GM12878 (cell line): ENCODE data around the gene HIVEP2. TPM values are rescaled to one million over a fixed set of nuclear protein-coding genes. Genes with fewer than 3 reads are reported as not detected.

ENCODE experiments used
- ATAC-seq: fragments of 200-7000 bp; cut with Tn5 transposase; 3 replicates; pipeline ENCODE4 v1.9.1; 2020; ENCODE audit warnings: mild to moderate bottlenecking, moderate library complexity
- BruUV-seq: library from RNA; stranded (reverse); fragments of 400-500 nt; replicated peaks from 2 replicates; lab custom pipeline; 2021; lab: Mats Ljungman, UMichigan
- CTCF ChIA-PET: fragments of 300-600 bp; sonication (Branson Sonifier 250); formaldehyde crosslinking; extraction: SDS; loops from one replicate; lab custom pipeline; 2021; ENCODE audit warnings: inconsistent platforms; lab: Yijun Ruan, JAX
- POLR2A ChIA-PET: fragments of 350-600 bp; formaldehyde crosslinking; extraction: SDS; loops from one replicate; lab custom pipeline; 2021; ENCODE audit warnings: inconsistent platforms; lab: Charles Lee
- RAD21 ChIA-PET: fragments of 300-600 bp; sonication (Branson Sonifier 250); formaldehyde crosslinking; loops from one replicate; lab custom pipeline; 2023; ENCODE audit warnings: antibody characterized with exemption; ENCODE audit not compliant: unreplicated experiment; lab: Charles Lee
- SMC1A ChIA-PET: fragments of 300-600 bp; sonication (Branson Sonifier 250); formaldehyde crosslinking; loops from one replicate; lab custom pipeline; 2023; ENCODE audit not compliant: unreplicated experiment, uncharacterized antibody; lab: Charles Lee
- DNase-seq: peaks from one replicate; pipeline ENCODE4 v3.0.0-alpha.2; 2011; ENCODE audit warnings: low read depth, low spot score
- FAIRE-seq: peaks from 3 replicates; lab custom pipeline; 2011; peaks lifted over from hg19 to GRCh38; lab: Jason Lieb, UNC
- H2AFZ ChIP-seq: 2 replicates; pipeline ENCODE4 v1.6.0; 2011; ENCODE audit warnings: low read depth, low read length, control low read depth; ENCODE audit not compliant: control insufficient read depth
- H3K27ac ChIP-seq: 2 replicates; pipeline ENCODE4 v1.5.1; 2011; ENCODE audit warnings: control low read depth; ENCODE audit not compliant: control insufficient read depth, insufficient read depth
- H3K27me3 ChIP-seq, 2 experiments: replicated peaks in 1 of 2; 2 replicates each; pipeline versions ENCODE4 v1.6.0 to v1.6.1; 2011; ENCODE audit warnings: low read length in 1 of 2; ENCODE audit not compliant: control insufficient read depth in 2 of 2, insufficient read depth in 2 of 2
- H3K36me3 ChIP-seq, 2 experiments: 2 replicates each; pipeline ENCODE4 v1.5.1; 2011; ENCODE audit warnings: low read length in 1 of 2; ENCODE audit not compliant: control insufficient read depth in 2 of 2, insufficient read depth in 2 of 2
- H3K4me1 ChIP-seq: 2 replicates; pipeline ENCODE4 v1.6.1; 2011; ENCODE audit warnings: mild to moderate bottlenecking, low read length, moderate library complexity, mixed read lengths; ENCODE audit not compliant: control insufficient read depth, insufficient read depth
- H3K4me2 ChIP-seq: 2 replicates; pipeline ENCODE4 v1.6.0; 2011; ENCODE audit warnings: control low read depth; ENCODE audit not compliant: control insufficient read depth, insufficient read depth
- H3K4me3 ChIP-seq: fragments of 200-600 bp; sonication (generic); 2 replicates; pipeline ENCODE4 v1.5.1; 2016
- H3K79me2 ChIP-seq: 2 replicates; pipeline ENCODE4 v1.6.0; 2011; ENCODE audit warnings: low read length; ENCODE audit not compliant: control insufficient read depth, insufficient read depth
- H3K9ac ChIP-seq: 2 replicates; pipeline ENCODE4 v1.8.0; 2011; ENCODE audit warnings: low read length, control low read depth, mixed read lengths; ENCODE audit not compliant: control insufficient read depth, insufficient read depth
- H3K9me3 ChIP-seq: replicated peaks from 3 replicates; pipeline ENCODE4 v1.5.1; 2011; ENCODE audit warnings: mild to moderate bottlenecking, low read length; ENCODE audit not compliant: control insufficient read depth, insufficient read depth
- H4K20me1 ChIP-seq: 2 replicates; pipeline ENCODE4 v1.6.0; 2011; ENCODE audit not compliant: control insufficient read depth, insufficient read depth
- BHLHE40 ChIP-seq, 2 experiments: fragments of 450-650 bp in 1 of 2; IDR thresholded peaks; 2 replicates each; pipeline ENCODE4 v1.6.1; 2011 to 2017; ENCODE audit warnings: low read depth in 2 of 2, borderline replicate concordance in 1 of 2, improper control_type of control experiment in 1 of 2, low read length in 1 of 2, mild to moderate bottlenecking in 1 of 2
- CHD1 ChIP-seq: IDR thresholded peaks from 2 replicates; pipeline ENCODE4 v1.6.1; 2012; ENCODE audit warnings: low read depth, low read length, improper control_type of control experiment
- CREB1 ChIP-seq: IDR thresholded peaks from 2 replicates; pipeline ENCODE4 v1.6.1; 2012; ENCODE audit warnings: low read depth, mild to moderate bottlenecking, inconsistent platforms
- GABPA ChIP-seq: IDR thresholded peaks from 2 replicates; pipeline ENCODE4 v1.6.1; 2014; ENCODE audit warnings: antibody characterized with exemption, low read depth, mild to moderate bottlenecking, inconsistent platforms
- JUND ChIP-seq: IDR thresholded peaks from 2 replicates; pipeline ENCODE4 v1.6.1; 2012; ENCODE audit warnings: low read depth, mild to moderate bottlenecking, low read length, improper control_type of control experiment, moderate library complexity
- MTA2 ChIP-seq: fragments of 450-650 bp; IDR thresholded peaks from 2 replicates; pipeline ENCODE4 v1.6.1; 2016; ENCODE audit warnings: low read depth, mild to moderate bottlenecking, moderate library complexity
- MXI1 ChIP-seq: fragments of 150-350 bp; IDR thresholded peaks from 2 replicates; pipeline ENCODE4 v1.6.1; 2011; ENCODE audit warnings: low read depth, mild to moderate bottlenecking, inconsistent platforms, low read length, improper control_type of control experiment
- RB1 ChIP-seq: fragments of 450-650 bp; formaldehyde crosslinking; IDR thresholded peaks from 2 replicates; pipeline ENCODE4 v1.6.1; 2017; ENCODE audit warnings: mild to moderate bottlenecking, borderline replicate concordance
- SMAD5 ChIP-seq: IDR thresholded peaks from 2 replicates; pipeline ENCODE4 v1.6.1; 2016; ENCODE audit warnings: antibody characterized with exemption, low read depth
- ZNF274 ChIP-seq: IDR thresholded peaks from one replicate; pipeline ENCODE4 v1.8.0; 2011; ENCODE audit not compliant: insufficient read length, insufficient read depth
- WGBS: methylation state at CpG from one replicate; pipeline ENCODE4 v1.1.6; 2016; ENCODE audit warnings: low lambda C conversion rate; ENCODE audit not compliant: insufficient replicate concordance, insufficient coverage; ENCODE audit errors: missing lambda C conversion rate; 5-methylcytosine and 5-hydroxymethylcytosine counted together
- in situ Hi-C: fragments of 300-500 bp; cut with MboI; formaldehyde crosslinking; loops from 9 replicates; pipeline ENCODE4 v1.14.3; 2018; ENCODE audit warnings: mixed read lengths
- intact Hi-C: fragments of 100-400 bp; cut with micrococcal nuclease; formaldehyde crosslinking; loops from one replicate; pipeline ENCODE4 v1.14.2; 2022; ENCODE audit not compliant: unreplicated experiment
- polyA plus RNA-seq, 11 experiments: library from polyadenylated mRNA; depleted of rRNA in 4 of 11; unstranded in 6 of 11; stranded (reverse) in 5 of 11; fragments of >200 nt; fragmentation: Nextera tagmentation in 4 of 11; fragmentation: Illumina TruSeq in 1 of 11; extraction: Ambion mirVana in 4 of 11; extraction: Trizol in 1 of 11; gene quantifications; 1 replicate in 1 of 11; 2 replicates in 10 of 11; pipeline versions ENCODE4 v1.2.1 to v1.2.3, GENCODE V29; 2011 to 2016; ENCODE audit warnings: inconsistent platforms in 2 of 11, missing spikeins in 2 of 11, low read depth in 1 of 11
- total RNA-seq, 4 experiments: library from RNA; depleted of rRNA in 3 of 4; stranded (reverse); fragments of >200 nt in 3 of 4; fragmentation: Illumina TruSeq in 1 of 4; extraction: Trizol in 1 of 4; gene quantifications; 2 replicates each; pipeline versions ENCODE4 v1.2.1 to v1.2.3, GENCODE V29; 2013 to 2021
- TF ChIP-seq, protein P1 (sequence below): IDR thresholded peaks from 2 replicates; pipeline ENCODE4 v1.6.1; 2012; ENCODE audit warnings: low read depth, low read length, improper control_type of control experiment
- TF ChIP-seq, protein P2 (sequence below): IDR thresholded peaks from 2 replicates; pipeline ENCODE4 v1.6.1; 2012; ENCODE audit warnings: improper control_type of control experiment, low read depth, low read length; ENCODE audit not compliant: insufficient replicate concordance

HIVEP2 gene
- total and polyA plus RNA-seq, 10 of the 15 experiments (the other 5 are each of a cell fraction or from before 2014, with no cell fraction given) = 1.2 to 15.7 (median 10.2) TPM

DNA sequence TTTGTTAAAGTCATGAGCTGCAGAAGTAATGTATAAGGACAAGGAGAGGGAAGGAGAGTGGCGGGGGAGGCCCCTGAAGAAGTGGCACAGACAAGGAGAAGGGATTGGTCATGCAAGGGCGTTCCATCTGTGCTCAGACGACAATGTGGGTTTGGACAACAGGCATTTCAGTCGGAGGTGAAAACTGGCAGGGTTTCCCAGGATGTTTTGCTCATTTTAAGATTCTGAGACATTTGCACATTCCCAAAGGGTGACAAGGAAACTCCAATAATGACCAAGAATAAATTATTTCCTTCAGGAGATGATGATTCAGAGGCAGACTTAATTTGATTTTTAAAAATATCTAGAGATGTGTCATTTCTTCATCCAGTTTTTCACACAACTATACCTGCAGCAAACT, 181.8 kb downstream of the HIVEP2 start:
- H3K4me3 ChIP-seq = no peak overlapping the region
- peaks cover 7 to 19% of the 10 kb centered on the region in 2 experiments for H3K36me3 ChIP-seq
- ChIA-PET CTCF (no interaction called here), POLR2A (interaction anchor here (0.6 kb wide), 1 partner anchor 42 kb away, joined by 5 read pairs; no protein-coding TSS in a partner anchor), RAD21 (no interaction called here), SMC1A (interaction anchor here (0.6 to 2.7 kb wide), 4 partner anchors 10 to 36 kb away, joined by 3 to 9 read pairs (median 3); no protein-coding TSS in a partner anchor)
- no peak overlapping the region for H3K9ac ChIP-seq
- H3K79me2 ChIP-seq = no peaks in the 10 kb centered on the region
- TF ChIP-seq GABPA (no peak), CREB1 (no peak), SMAD5 (no peak), MXI1 (no peak), BHLHE40 (IDR thresholded peaks at IDR 0.05; ENCODE audit: borderline replicate concordance in 1 of 2, low read depth in 2 of 2, low read length in 1 of 2) (no peak), ZNF274 (no peak), RB1 (no peak), CHD1 (no peak), MTA2 (no peak), JUND (no peak)
- TF ChIP-seq, protein P1, sequence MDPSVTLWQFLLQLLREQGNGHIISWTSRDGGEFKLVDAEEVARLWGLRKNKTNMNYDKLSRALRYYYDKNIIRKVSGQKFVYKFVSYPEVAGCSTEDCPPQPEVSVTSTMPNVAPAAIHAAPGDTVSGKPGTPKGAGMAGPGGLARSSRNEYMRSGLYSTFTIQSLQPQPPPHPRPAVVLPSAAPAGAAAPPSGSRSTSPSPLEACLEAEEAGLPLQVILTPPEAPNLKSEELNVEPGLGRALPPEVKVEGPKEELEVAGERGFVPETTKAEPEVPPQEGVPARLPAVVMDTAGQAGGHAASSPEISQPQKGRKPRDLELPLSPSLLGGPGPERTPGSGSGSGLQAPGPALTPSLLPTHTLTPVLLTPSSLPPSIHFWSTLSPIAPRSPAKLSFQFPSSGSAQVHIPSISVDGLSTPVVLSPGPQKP = no peak
- TF ChIP-seq, protein P2, sequence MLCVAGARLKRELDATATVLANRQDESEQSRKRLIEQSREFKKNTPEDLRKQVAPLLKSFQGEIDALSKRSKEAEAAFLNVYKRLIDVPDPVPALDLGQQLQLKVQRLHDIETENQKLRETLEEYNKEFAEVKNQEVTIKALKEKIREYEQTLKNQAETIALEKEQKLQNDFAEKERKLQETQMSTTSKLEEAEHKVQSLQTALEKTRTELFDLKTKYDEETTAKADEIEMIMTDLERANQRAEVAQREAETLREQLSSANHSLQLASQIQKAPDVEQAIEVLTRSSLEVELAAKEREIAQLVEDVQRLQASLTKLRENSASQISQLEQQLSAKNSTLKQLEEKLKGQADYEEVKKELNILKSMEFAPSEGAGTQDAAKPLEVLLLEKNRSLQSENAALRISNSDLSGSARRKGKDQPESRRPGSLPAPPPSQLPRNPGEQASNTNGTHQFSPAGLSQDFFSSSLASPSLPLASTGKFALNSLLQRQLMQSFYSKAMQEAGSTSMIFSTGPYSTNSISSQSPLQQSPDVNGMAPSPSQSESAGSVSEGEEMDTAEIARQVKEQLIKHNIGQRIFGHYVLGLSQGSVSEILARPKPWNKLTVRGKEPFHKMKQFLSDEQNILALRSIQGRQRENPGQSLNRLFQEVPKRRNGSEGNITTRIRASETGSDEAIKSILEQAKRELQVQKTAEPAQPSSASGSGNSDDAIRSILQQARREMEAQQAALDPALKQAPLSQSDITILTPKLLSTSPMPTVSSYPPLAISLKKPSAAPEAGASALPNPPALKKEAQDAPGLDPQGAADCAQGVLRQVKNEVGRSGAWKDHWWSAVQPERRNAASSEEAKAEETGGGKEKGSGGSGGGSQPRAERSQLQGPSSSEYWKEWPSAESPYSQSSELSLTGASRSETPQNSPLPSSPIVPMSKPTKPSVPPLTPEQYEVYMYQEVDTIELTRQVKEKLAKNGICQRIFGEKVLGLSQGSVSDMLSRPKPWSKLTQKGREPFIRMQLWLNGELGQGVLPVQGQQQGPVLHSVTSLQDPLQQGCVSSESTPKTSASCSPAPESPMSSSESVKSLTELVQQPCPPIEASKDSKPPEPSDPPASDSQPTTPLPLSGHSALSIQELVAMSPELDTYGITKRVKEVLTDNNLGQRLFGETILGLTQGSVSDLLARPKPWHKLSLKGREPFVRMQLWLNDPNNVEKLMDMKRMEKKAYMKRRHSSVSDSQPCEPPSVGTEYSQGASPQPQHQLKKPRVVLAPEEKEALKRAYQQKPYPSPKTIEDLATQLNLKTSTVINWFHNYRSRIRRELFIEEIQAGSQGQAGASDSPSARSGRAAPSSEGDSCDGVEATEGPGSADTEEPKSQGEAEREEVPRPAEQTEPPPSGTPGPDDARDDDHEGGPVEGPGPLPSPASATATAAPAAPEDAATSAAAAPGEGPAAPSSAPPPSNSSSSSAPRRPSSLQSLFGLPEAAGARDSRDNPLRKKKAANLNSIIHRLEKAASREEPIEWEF = no peak
- H3K4me1 ChIP-seq = no peaks in the 10 kb centered on the region
- no peaks in the 10 kb centered on the region for H3K27me3 ChIP-seq
- DNase-seq = no peak
- ATAC-seq = no peak
- 94% methylated on average over 4 of the region's 4 CpGs for WGBS
- no peak for FAIRE-seq
- H4K20me1 ChIP-seq = no peaks in the 10 kb centered on the region
- H3K9me3 ChIP-seq = no peaks in the 10 kb centered on the region
- BruUV-seq = no TSS peak
- intact Hi-C loops (no loop called here), in situ Hi-C loops (no loop called here)
- no peak overlapping the region for H2AFZ ChIP-seq
- H3K27ac ChIP-seq = no peak overlapping the region
- H3K4me2 ChIP-seq = no peak overlapping the region
